Right lobe of liver (tissue), 4 donors: ENCODE results near the gene KIF26A.

Experiments used
- CTCF ChIP-seq, 4 donors: fragments of 200-600 bp in 3 of 4; fragments of 450-650 bp in 1 of 4; IDR thresholded peaks; one replicate each; pipeline versions ENCODE4 v1.5.1 to v1.8.0; 2016 to 2022; ENCODE audit warnings: antibody characterized with exemption in 4 of 4, mild to moderate bottlenecking in 2 of 4
- POLR2A ChIP-seq: fragments of 450-650 bp; IDR thresholded peaks from one replicate; pipeline ENCODE4 v1.6.1; 2017; ENCODE audit warnings: antibody characterized with exemption, mild to moderate bottlenecking
- donor health status: DM: no; HTN: no; CAD: no.
- donor health status: DM: no; HTN: no; CAD: no.
- donor health status: DM: no; HTN: yes; CAD: no.

GRCh38 chr14:104206281-104206904, 68.0 kb downstream of the KIF26A start:
- TF ChIP-seq POLR2A (no peak), CTCF (IDR thresholded peaks at IDR 0.05) (no peak)
